CD14-positive monocyte (primary cell): ENCODE data around the gene REV3L. TPM values are rescaled to one million over a fixed set of nuclear protein-coding genes. Genes with fewer than 3 reads are reported as not detected.

ENCODE experiments used
- DNase-seq, 3 donors: peaks; one replicate each; pipeline ENCODE4 v3.0.0-alpha.2; 2011 to 2022
- H2AFZ ChIP-seq: 2 replicates; pipeline ENCODE4 v1.6.0; 2012; ENCODE audit warnings: mild to moderate bottlenecking, low read depth, low read length, inconsistent platforms; ENCODE audit not compliant: insufficient read depth, poor library complexity, severe bottlenecking
- H3K27ac ChIP-seq, 2 donors: 1 replicate in 1 of 2; 2 replicates in 1 of 2; pipeline ENCODE4 v1.5.1; 2012 to 2013; ENCODE audit warnings: low read length in 2 of 2, control low read depth in 1 of 2, inconsistent platforms in 1 of 2, low read depth in 1 of 2, mild to moderate bottlenecking in 1 of 2
- H3K27me3 ChIP-seq, 2 donors: one replicate each; pipeline versions ENCODE4 v1.6.0 to v1.6.1; 2011 to 2013; ENCODE audit warnings: low read length in 2 of 2; ENCODE audit not compliant: control insufficient read depth in 2 of 2, insufficient read depth in 2 of 2
- H3K36me3 ChIP-seq, 2 donors: replicated peaks in 1 of 2; 1 replicate in 1 of 2; 2 replicates in 1 of 2; pipeline versions ENCODE4 v1.5.1 to v1.6.1; 2012 to 2013; ENCODE audit warnings: low read length in 2 of 2, control low read depth in 1 of 2, inconsistent platforms in 1 of 2, mild to moderate bottlenecking in 1 of 2; ENCODE audit not compliant: insufficient read depth in 2 of 2, control insufficient read depth in 1 of 2
- H3K4me1 ChIP-seq, 2 donors: 1 replicate in 1 of 2; 2 replicates in 1 of 2; pipeline versions ENCODE4 v1.5.1 to v1.6.1; 2012 to 2013; ENCODE audit warnings: low read length in 2 of 2, control low read depth in 1 of 2, inconsistent platforms in 1 of 2, mild to moderate bottlenecking in 1 of 2, moderate library complexity in 1 of 2; ENCODE audit not compliant: insufficient read depth in 2 of 2, control insufficient read depth in 1 of 2
- H3K4me2 ChIP-seq: replicated peaks from 2 replicates; pipeline ENCODE3; 2012; ENCODE audit warnings: low read length, moderate library complexity, mild to moderate bottlenecking; ENCODE audit not compliant: poor library complexity, severe bottlenecking; ENCODE audit errors: extremely low read depth
- H3K4me3 ChIP-seq, 3 experiments: fragments of 200-600 bp in 1 of 3; sonication (generic) in 1 of 3; replicated peaks in 1 of 3; 1 replicate in 2 of 3; 2 replicates in 1 of 3; pipeline ENCODE4 v1.5.1; 2011 to 2013; ENCODE audit warnings: low read length in 3 of 3, mild to moderate bottlenecking in 3 of 3, control low read depth in 2 of 3, low read depth in 2 of 3, inconsistent platforms in 1 of 3, moderate library complexity in 1 of 3
- H3K79me2 ChIP-seq: 2 replicates; pipeline ENCODE4 v1.6.0; 2012; ENCODE audit warnings: mild to moderate bottlenecking, control low read depth, inconsistent platforms, low read length, moderate library complexity; ENCODE audit not compliant: insufficient read depth
- H3K9ac ChIP-seq: 2 replicates; pipeline ENCODE4 v1.6.0; 2017; ENCODE audit warnings: low read length, mild to moderate bottlenecking; ENCODE audit not compliant: insufficient read depth, poor library complexity, severe bottlenecking
- H3K9me3 ChIP-seq, 2 donors: replicated peaks in 1 of 2; 1 replicate in 1 of 2; 2 replicates in 1 of 2; pipeline versions ENCODE4 v1.5.1 to v1.6.1; 2012 to 2013; ENCODE audit warnings: low read length in 2 of 2, control low read depth in 1 of 2; ENCODE audit not compliant: control insufficient read depth in 1 of 2, insufficient read depth in 1 of 2
- H4K20me1 ChIP-seq: 2 replicates; pipeline ENCODE4 v1.6.0; 2012; ENCODE audit warnings: mild to moderate bottlenecking, low read length, control low read depth, moderate library complexity; ENCODE audit not compliant: insufficient read depth
- H3K27ac Mint-ChIP-seq, 7 donors: one replicate each; pipeline ENCODE4 v1.8.0; 2020; ENCODE audit warnings: mild to moderate bottlenecking in 7 of 7, mixed read lengths in 7 of 7, moderate library complexity in 6 of 7, inconsistent platforms in 2 of 7
- H3K27me3 Mint-ChIP-seq, 3 donors: one replicate each; pipeline ENCODE4 v1.8.0; 2021 to 2022; ENCODE audit warnings: low read depth in 3 of 3, mild to moderate bottlenecking in 3 of 3, mixed read lengths in 3 of 3, moderate library complexity in 3 of 3, inconsistent platforms in 1 of 3
- H3K36me3 Mint-ChIP-seq, 2 donors: one replicate each; pipeline ENCODE4 v1.8.0; 2020; ENCODE audit warnings: mixed read lengths in 2 of 2, inconsistent platforms in 1 of 2, mild to moderate bottlenecking in 1 of 2
- H3K4me1 Mint-ChIP-seq: one replicate; pipeline ENCODE4 v1.8.0; 2020; ENCODE audit warnings: mild to moderate bottlenecking, mixed read lengths
- H3K4me3 Mint-ChIP-seq, 2 donors: one replicate each; pipeline ENCODE4 v1.8.0; 2020; ENCODE audit warnings: mild to moderate bottlenecking in 2 of 2, mixed read lengths in 2 of 2, moderate library complexity in 1 of 2
- H3K9me3 Mint-ChIP-seq, 7 donors: one replicate each; pipeline ENCODE4 v1.8.0; 2020 to 2022; ENCODE audit warnings: mixed read lengths in 7 of 7, mild to moderate bottlenecking in 6 of 7, moderate library complexity in 6 of 7, inconsistent platforms in 2 of 7
- WGBS: methylation state at CpG from one replicate; pipeline ENCODE4 v1.1.5; 2013; ENCODE audit warnings: missing lambda C conversion rate; ENCODE audit not compliant: insufficient coverage; 5-methylcytosine and 5-hydroxymethylcytosine counted together
- intact Hi-C, 2 donors: fragments of 100-400 bp; cut with micrococcal nuclease; formaldehyde crosslinking; loops; one replicate each; pipeline versions ENCODE4 v1.15.0 to v1.15.1; 2023
- polyA plus RNA-seq, 3 donors: library from polyadenylated mRNA; depleted of rRNA in 1 of 3; unstranded in 2 of 3; stranded (reverse) in 1 of 3; fragments of 300-500 nt in 2 of 3; fragments of >200 nt in 1 of 3; fragmentation: Illumina TruSeq in 2 of 3; gene quantifications; 1 replicate in 2 of 3; 2 replicates in 1 of 3; pipeline ENCODE4 v1.2.3, GENCODE V29; 2012 to 2021
- TF ChIP-seq, protein P1 (sequence below): fragments of 200-600 bp; IDR thresholded peaks from one replicate; pipeline ENCODE4 v1.8.0; 2022; ENCODE audit warnings: antibody characterized with exemption, mild to moderate bottlenecking

REV3L gene
- polyA plus RNA-seq, 3 donors = 3.4 to 5.7 (median 4.9) TPM

DNA sequence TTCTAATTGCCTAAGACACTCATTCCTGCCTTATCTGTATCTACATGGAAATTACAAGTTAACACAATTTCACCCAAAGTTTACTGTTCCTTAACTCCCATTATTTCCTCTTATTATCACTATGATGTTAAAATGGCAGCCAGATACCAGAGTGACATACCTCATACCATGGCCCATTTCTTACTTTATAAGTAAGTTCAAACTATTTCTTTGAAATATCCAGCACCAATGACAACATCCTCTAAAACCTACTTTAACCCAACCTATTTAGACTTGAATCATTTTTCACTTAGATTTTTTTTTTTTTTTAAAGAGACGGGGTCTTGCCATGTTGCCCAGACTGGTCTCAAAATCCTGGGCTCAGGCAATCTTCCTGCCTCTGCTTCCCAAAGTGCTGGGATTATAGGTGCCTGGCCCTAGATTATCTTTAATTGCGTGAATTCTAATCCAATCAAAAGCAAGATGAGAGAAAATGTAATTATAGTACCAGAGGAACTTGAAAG lies 10.0 kb downstream of the REV3L start:
- no peaks in the 10 kb centered on the region for H3K9me3 Mint-ChIP-seq
- no CpG with 5 or more reads among the region's 2 CpGs for whole genome bisulfite sequencing
- H3K36me3 Mint-ChIP-seq = peaks cover 4 to 12% of the 10 kb centered on the region in 2 donors
- Histone ChIP-seq H3K27ac (no peak overlapping the region), H3K4me2 (no peak overlapping the region), H3K9ac (no peak overlapping the region), H3K4me1 (peaks cover 0 to 4% of the 10 kb centered on the region in 2 donors), H3K4me3 (no peak overlapping the region), H3K9me3 (no peaks in the 10 kb centered on the region), H4K20me1 (peaks cover 13% of the 10 kb centered on the region), H3K36me3 (peaks cover 0 to 5% of the 10 kb centered on the region in 2 donors), H3K27me3 (no peaks in the 10 kb centered on the region), H2AFZ (no peak overlapping the region), H3K79me2 (peaks cover 43% of the 10 kb centered on the region)
- intact Hi-C loops = no loop called here
- peaks cover 7% of the 10 kb centered on the region for H3K4me1 Mint-ChIP-seq
- TF ChIP-seq, protein P1, sequence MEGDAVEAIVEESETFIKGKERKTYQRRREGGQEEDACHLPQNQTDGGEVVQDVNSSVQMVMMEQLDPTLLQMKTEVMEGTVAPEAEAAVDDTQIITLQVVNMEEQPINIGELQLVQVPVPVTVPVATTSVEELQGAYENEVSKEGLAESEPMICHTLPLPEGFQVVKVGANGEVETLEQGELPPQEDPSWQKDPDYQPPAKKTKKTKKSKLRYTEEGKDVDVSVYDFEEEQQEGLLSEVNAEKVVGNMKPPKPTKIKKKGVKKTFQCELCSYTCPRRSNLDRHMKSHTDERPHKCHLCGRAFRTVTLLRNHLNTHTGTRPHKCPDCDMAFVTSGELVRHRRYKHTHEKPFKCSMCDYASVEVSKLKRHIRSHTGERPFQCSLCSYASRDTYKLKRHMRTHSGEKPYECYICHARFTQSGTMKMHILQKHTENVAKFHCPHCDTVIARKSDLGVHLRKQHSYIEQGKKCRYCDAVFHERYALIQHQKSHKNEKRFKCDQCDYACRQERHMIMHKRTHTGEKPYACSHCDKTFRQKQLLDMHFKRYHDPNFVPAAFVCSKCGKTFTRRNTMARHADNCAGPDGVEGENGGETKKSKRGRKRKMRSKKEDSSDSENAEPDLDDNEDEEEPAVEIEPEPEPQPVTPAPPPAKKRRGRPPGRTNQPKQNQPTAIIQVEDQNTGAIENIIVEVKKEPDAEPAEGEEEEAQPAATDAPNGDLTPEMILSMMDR = no peak
- H3K4me3 Mint-ChIP-seq = no peak overlapping the region
- DNase-seq = no peak
- H3K27me3 Mint-ChIP-seq = no peaks in the 10 kb centered on the region
- no peak overlapping the region for H3K27ac Mint-ChIP-seq

DNA sequence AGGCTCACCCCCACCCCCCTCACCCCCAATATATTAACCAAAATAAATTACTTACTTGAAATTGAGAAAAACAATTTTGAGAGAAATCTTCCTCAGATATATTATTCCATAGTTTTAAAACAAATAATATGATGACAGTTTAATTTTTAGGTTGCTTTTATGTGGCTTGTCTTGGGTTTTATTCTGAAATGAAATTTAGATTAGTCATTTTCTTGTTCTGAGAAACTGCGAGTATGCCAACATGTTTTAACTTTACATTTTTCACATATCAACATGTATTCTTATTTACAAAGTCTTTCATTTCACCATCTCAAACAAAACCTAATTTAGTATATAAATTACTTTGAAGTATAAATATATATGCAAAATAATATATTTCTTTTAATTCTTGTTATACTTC lies 11.1 kb downstream of the REV3L start:
- Histone ChIP-seq H3K9me3 (no peaks in the 10 kb centered on the region), H3K4me3 (no peak overlapping the region), H3K79me2 (peaks cover 33% of the 10 kb centered on the region), H2AFZ (no peak overlapping the region), H3K27ac (no peak overlapping the region), H3K36me3 (peaks cover 0 to 5% of the 10 kb centered on the region in 2 donors), H3K27me3 (no peaks in the 10 kb centered on the region), H3K9ac (no peak overlapping the region), H3K4me2 (no peak overlapping the region), H3K4me1 (no peaks in the 10 kb centered on the region), H4K20me1 (peaks cover 6% of the 10 kb centered on the region)
- intact Hi-C loops = no loop called here
- no peak for DNase-seq
- Mint-ChIP-seq H3K4me1 (peaks cover 2% of the 10 kb centered on the region), H3K4me3 (no peak overlapping the region), H3K9me3 (no peaks in the 10 kb centered on the region), H3K36me3 (peaks cover 6 to 12% of the 10 kb centered on the region in 2 donors), H3K27ac (no peak overlapping the region), H3K27me3 (no peaks in the 10 kb centered on the region)
- WGBS = no CpG with 5 or more reads among the region's 1 CpG
- TF ChIP-seq, protein P1 = no peak
